Activated naive CD8-positive, alpha-beta T cell (primary cell): ENCODE data around the gene SOX18.

Experiments
- H3K27ac Mint-ChIP-seq: one replicate; pipeline ENCODE4 v1.8.0; 2021; ENCODE audit warnings: mixed read lengths
- H3K27me3 Mint-ChIP-seq: one replicate; pipeline ENCODE4 v1.8.0; 2021; ENCODE audit warnings: mixed read lengths
- H3K36me3 Mint-ChIP-seq: one replicate; pipeline ENCODE4 v1.8.0; 2021; ENCODE audit warnings: mixed read lengths
- H3K4me1 Mint-ChIP-seq: one replicate; pipeline ENCODE4 v1.8.0; 2021; ENCODE audit warnings: low read depth, mixed read lengths
- H3K4me3 Mint-ChIP-seq: one replicate; pipeline ENCODE4 v1.8.0; 2021; ENCODE audit warnings: mild to moderate bottlenecking, mixed read lengths
- H3K9me3 Mint-ChIP-seq: one replicate; pipeline ENCODE4 v1.8.0; 2021; ENCODE audit warnings: low read depth, mixed read lengths

The SOX18 gene

GRCh38 chr20:64067005-64067632, 17.7 kb upstream of the SOX18 start:
- H3K4me1 Mint-ChIP-seq, result peaks cover 36% of the 10 kb centered on the region

GRCh38 chr20:64065974-64066343, 16.5 kb upstream of the SOX18 start:
- H3K27ac Mint-ChIP-seq, result no peak overlapping the region
- H3K27me3 Mint-ChIP-seq, result no peaks in the 10 kb centered on the region
- H3K9me3 Mint-ChIP-seq, result no peaks in the 10 kb centered on the region
- H3K4me1 Mint-ChIP-seq, result peaks cover 38% of the 10 kb centered on the region
- no peaks in the 10 kb centered on the region for H3K36me3 Mint-ChIP-seq
- H3K4me3 Mint-ChIP-seq, result peak overlapping the region; percentile 44

More at GRCh38 chr20:64067005-64067632, 17.7 kb upstream of the SOX18 start:
- Mint-ChIP-seq H3K27ac (no peak overlapping the region), H3K36me3 (no peaks in the 10 kb centered on the region), H3K9me3 (no peaks in the 10 kb centered on the region), H3K4me3 (no peak overlapping the region), H3K27me3 (no peaks in the 10 kb centered on the region)

- H3K9me3 Mint-ChIP-seq, result no peaks in the 10 kb centered on the region
- no peaks in the 10 kb centered on the region for H3K36me3 Mint-ChIP-seq
- no peaks in the 10 kb centered on the region for H3K27me3 Mint-ChIP-seq
- peak overlapping the region; percentile 44 for H3K4me3 Mint-ChIP-seq
- H3K4me1 Mint-ChIP-seq, result peaks cover 38% of the 10 kb centered on the region
- peak overlapping the region; percentile 58 for H3K27ac Mint-ChIP-seq
Measured at GRCh38 chr20:64065062-64065973, 15.9 kb upstream of the SOX18 start.

GRCh38 chr20:64064145-64064698, 14.8 kb upstream of the SOX18 start:
- Mint-ChIP-seq H3K27me3 (no peaks in the 10 kb centered on the region), H3K4me3 (peak overlapping the region; percentile 90), H3K36me3 (no peaks in the 10 kb centered on the region), H3K9me3 (no peaks in the 10 kb centered on the region), H3K4me1 (peaks cover 38% of the 10 kb centered on the region), H3K27ac (peak overlapping the region; percentile 70)

GRCh38 chr20:64063389-64064144, 14.1 kb upstream of the SOX18 start:
- Mint-ChIP-seq H3K36me3 (no peaks in the 10 kb centered on the region), H3K4me1 (peaks cover 35% of the 10 kb centered on the region), H3K27ac (peak overlapping the region; percentile 70), H3K4me3 (peak overlapping the region; percentile 90), H3K27me3 (no peaks in the 10 kb centered on the region), H3K9me3 (no peaks in the 10 kb centered on the region)

- H3K27ac Mint-ChIP-seq, result peak within 1 kb of the TSS; percentile 70
- H3K9me3 Mint-ChIP-seq, result no peaks in the 10 kb centered on the region
- peaks cover 37% of the 10 kb centered on the region for H3K4me1 Mint-ChIP-seq
- no peaks in the 10 kb centered on the region for H3K36me3 Mint-ChIP-seq
- H3K27me3 Mint-ChIP-seq, result no peaks in the 10 kb centered on the region
- H3K4me3 Mint-ChIP-seq, result peak within 1 kb of the TSS; percentile 90
Measured at GRCh38 chr20:64062596-64063388, 13.4 kb upstream of the SOX18 start, which contains the start of gene TCEA2. Gene TCEA2, plus strand, starts transcription at chr20:64063198. Its CDS starts 115 bp downstream, at chr20:64063313.

- no peak overlapping the region for H3K27ac Mint-ChIP-seq
- peaks cover 39% of the 10 kb centered on the region for H3K4me1 Mint-ChIP-seq
- H3K9me3 Mint-ChIP-seq, result no peaks in the 10 kb centered on the region
- peak overlapping the region; percentile 53 for H3K4me3 Mint-ChIP-seq
- no peaks in the 10 kb centered on the region for H3K36me3 Mint-ChIP-seq
- no peaks in the 10 kb centered on the region for H3K27me3 Mint-ChIP-seq
Measured at GRCh38 chr20:64062276-64062595, 12.8 kb upstream of the SOX18 start.

- Mint-ChIP-seq H3K36me3 (no peaks in the 10 kb centered on the region), H3K27ac (no peak overlapping the region), H3K27me3 (peaks cover 3% of the 10 kb centered on the region), H3K9me3 (no peaks in the 10 kb centered on the region), H3K4me1 (peaks cover 11% of the 10 kb centered on the region), H3K4me3 (no peak overlapping the region)
Measured at GRCh38 chr20:64058536-64058935, 9.1 kb upstream of the SOX18 start.

- H3K9me3 Mint-ChIP-seq, result no peaks in the 10 kb centered on the region
- no peaks in the 10 kb centered on the region for H3K36me3 Mint-ChIP-seq
- peaks cover 4% of the 10 kb centered on the region for H3K27me3 Mint-ChIP-seq
- peaks cover 11% of the 10 kb centered on the region for H3K4me1 Mint-ChIP-seq
- H3K4me3 Mint-ChIP-seq, result peak overlapping the region; percentile 5
- H3K27ac Mint-ChIP-seq, result no peak overlapping the region
Measured at GRCh38 chr20:64057628-64058498, 8.4 kb upstream of the SOX18 start.

GRCh38 chr20:64056889-64057627, 7.6 kb upstream of the SOX18 start:
- Mint-ChIP-seq H3K9me3 (no peaks in the 10 kb centered on the region), H3K36me3 (no peaks in the 10 kb centered on the region), H3K27ac (no peak overlapping the region), H3K4me3 (peak overlapping the region; percentile 5), H3K4me1 (peaks cover 11% of the 10 kb centered on the region), H3K27me3 (peaks cover 4% of the 10 kb centered on the region)

- Mint-ChIP-seq H3K4me3 (no peak overlapping the region), H3K9me3 (no peaks in the 10 kb centered on the region), H3K4me1 (peaks cover 9% of the 10 kb centered on the region), H3K36me3 (no peaks in the 10 kb centered on the region), H3K27ac (no peak overlapping the region), H3K27me3 (peaks cover 6% of the 10 kb centered on the region)
Measured at GRCh38 chr20:64056639-64056888, 7.1 kb upstream of the SOX18 start.

- Mint-ChIP-seq H3K4me1 (peaks cover 9% of the 10 kb centered on the region), H3K9me3 (no peaks in the 10 kb centered on the region), H3K27ac (no peak overlapping the region), H3K36me3 (no peaks in the 10 kb centered on the region), H3K4me3 (no peak overlapping the region), H3K27me3 (peaks cover 6% of the 10 kb centered on the region)
Measured at GRCh38 chr20:64055893-64056638, 6.6 kb upstream of the SOX18 start.
